H1 (cell line): ENCODE results near the gene BPIFB3. TPM values are rescaled to one million over a fixed set of nuclear protein-coding genes. Genes with fewer than 3 reads are reported as not detected.

Source experiments
- CTCF ChIA-PET: fragments of 300-600 bp; sonication (Branson Sonifier 250); formaldehyde crosslinking; loops from one replicate; lab custom pipeline; 2021; ENCODE audit not compliant: partially characterized antibody; lab: Charles Lee
- POLR2A ChIA-PET: fragments of 300-600 bp; sonication (Branson Sonifier 250); formaldehyde crosslinking; loops from one replicate; lab custom pipeline; 2021; ENCODE audit warnings: inconsistent platforms; ENCODE audit not compliant: partially characterized antibody; lab: Charles Lee
- DNase-seq, 2 experiments: peaks; one replicate each; pipeline versions ENCODE4 v3.0.0 to v3.0.0-alpha.2; 2010 to 2022; ENCODE audit warnings: low spot score in 2 of 2, low read depth in 1 of 2, mixed read lengths in 1 of 2
- FAIRE-seq: peaks from 2 replicates; lab custom pipeline; 2011; peaks lifted over from hg19 to GRCh38; lab: Jason Lieb, UNC
- H2AFZ ChIP-seq: 2 replicates; pipeline ENCODE4 v1.8.1; 2012; ENCODE audit warnings: low read length, inconsistent platforms
- H2AK5ac ChIP-seq: 2 replicates; pipeline ENCODE4 v1.6.1; 2013; ENCODE audit warnings: low read depth, low read length
- H2BK120ac ChIP-seq: replicated peaks from 2 replicates; pipeline ENCODE3; 2013; ENCODE audit warnings: low read depth, low read length, inconsistent platforms
- H2BK12ac ChIP-seq: 2 replicates; pipeline ENCODE4 v1.6.1; 2013; ENCODE audit warnings: low read depth, low read length
- H2BK15ac ChIP-seq: 2 replicates; pipeline ENCODE4 v1.6.1; 2013; ENCODE audit warnings: low read length
- H2BK20ac ChIP-seq: 2 replicates; pipeline ENCODE4 v1.6.1; 2013; ENCODE audit warnings: low read length
- H2BK5ac ChIP-seq: 2 replicates; pipeline ENCODE4 v1.6.1; 2013; ENCODE audit warnings: low read depth, low read length
- H3K14ac ChIP-seq: 2 replicates; pipeline ENCODE4 v1.6.1; 2013; ENCODE audit warnings: inconsistent platforms; ENCODE audit not compliant: insufficient read length
- H3K18ac ChIP-seq: 2 replicates; pipeline ENCODE4 v1.6.1; 2013; ENCODE audit warnings: low read length; ENCODE audit errors: extremely low read depth
- H3K23ac ChIP-seq: 2 replicates; pipeline ENCODE4 v1.6.1; 2013; ENCODE audit warnings: inconsistent platforms; ENCODE audit not compliant: insufficient read length
- H3K23me2 ChIP-seq: 2 replicates; pipeline ENCODE4 v1.6.1; 2013; ENCODE audit warnings: low read depth, low read length
- H3K27ac ChIP-seq: 2 replicates; pipeline ENCODE4 v1.6.1; 2011; ENCODE audit warnings: low read depth, low read length, inconsistent platforms
- H3K27me3 ChIP-seq, 4 experiments: replicated peaks in 1 of 4; 1 replicate in 1 of 4; 2 replicates in 3 of 4; pipeline versions ENCODE4 v1.6.1 to v1.8.1; 2011 to 2013; ENCODE audit warnings: low read length in 3 of 4, mild to moderate bottlenecking in 3 of 4, inconsistent platforms in 2 of 4, mixed read lengths in 2 of 4, moderate library complexity in 1 of 4; ENCODE audit not compliant: control insufficient read depth in 3 of 4, insufficient read depth in 3 of 4; ENCODE audit errors: extremely low read depth in 1 of 4
- H3K36me3 ChIP-seq, 4 experiments: 2 replicates each; pipeline versions ENCODE4 v1.6.1 to v1.8.1; 2011 to 2013; ENCODE audit warnings: mild to moderate bottlenecking in 4 of 4, low read length in 3 of 4, moderate library complexity in 2 of 4, control low read depth in 1 of 4, inconsistent platforms in 1 of 4; ENCODE audit not compliant: insufficient read depth in 4 of 4, control insufficient read depth in 2 of 4
- H3K4ac ChIP-seq: replicated peaks from 2 replicates; pipeline ENCODE3; 2013; ENCODE audit warnings: low read length, low read depth, mixed read lengths, inconsistent platforms; ENCODE audit not compliant: insufficient read length
- H3K4me1 ChIP-seq, 4 experiments: replicated peaks in 1 of 4; 1 replicate in 1 of 4; 2 replicates in 3 of 4; pipeline versions ENCODE4 v1.6.1 to v1.8.1; 2011 to 2013; ENCODE audit warnings: low read length in 3 of 4, inconsistent platforms in 2 of 4, mixed read lengths in 1 of 4; ENCODE audit not compliant: insufficient read depth in 4 of 4, control insufficient read depth in 3 of 4
- H3K4me2 ChIP-seq, 2 experiments: 2 replicates each; pipeline versions ENCODE4 v1.6.1 to v1.8.1; 2011 to 2013; ENCODE audit warnings: low read depth in 2 of 2, low read length in 2 of 2, control low read depth in 1 of 2, inconsistent platforms in 1 of 2, mild to moderate bottlenecking in 1 of 2; ENCODE audit not compliant: insufficient read depth in 1 of 2
- H3K4me3 ChIP-seq, 4 experiments: fragments of 200-600, 300-600 bp in 1 of 4; sonication (generic), shearing (Covaris generic), sonication (Bioruptor Twin) in 1 of 4; 2 replicates each; pipeline versions ENCODE4 v1.5.1 to v1.8.1; 2011 to 2016; ENCODE audit warnings: low read length in 4 of 4, low read depth in 3 of 4, control low read depth in 2 of 4, inconsistent platforms in 2 of 4, mild to moderate bottlenecking in 2 of 4, mixed read lengths in 1 of 4, moderate library complexity in 1 of 4; ENCODE audit not compliant: insufficient read depth in 2 of 4; ENCODE audit errors: extremely low read depth in 1 of 4
- H3K56ac ChIP-seq: replicated peaks from 2 replicates; pipeline ENCODE3; 2013; ENCODE audit warnings: low read depth, mild to moderate bottlenecking, mixed read lengths, low read length, inconsistent platforms; ENCODE audit not compliant: insufficient read length
- H3K79me1 ChIP-seq: 2 replicates; pipeline ENCODE4 v1.6.1; 2013; ENCODE audit warnings: low read depth, low read length, control low read depth
- H3K79me2 ChIP-seq, 2 experiments: 2 replicates each; pipeline versions ENCODE4 v1.6.1 to v1.8.1; 2012 to 2013; ENCODE audit warnings: low read length in 2 of 2, mild to moderate bottlenecking in 2 of 2, inconsistent platforms in 1 of 2; ENCODE audit not compliant: insufficient read depth in 2 of 2, control insufficient read depth in 1 of 2
- H3K9ac ChIP-seq, 4 experiments: replicated peaks in 1 of 4; 1 replicate in 1 of 4; 2 replicates in 3 of 4; pipeline versions ENCODE4 v1.6.1 to v1.8.1; 2011 to 2013; ENCODE audit warnings: low read depth in 3 of 4, low read length in 3 of 4, control low read depth in 2 of 4, mild to moderate bottlenecking in 2 of 4, moderate library complexity in 2 of 4, inconsistent platforms in 1 of 4; ENCODE audit errors: extremely low read depth in 1 of 4
- H3K9me3 ChIP-seq, 2 experiments: 2 replicates each; pipeline versions ENCODE4 v1.6.1 to v1.8.1; 2012 to 2013; ENCODE audit warnings: mild to moderate bottlenecking in 2 of 2, moderate library complexity in 2 of 2, control low read depth in 1 of 2, inconsistent platforms in 1 of 2, low read depth in 1 of 2, low read length in 1 of 2, mixed read lengths in 1 of 2; ENCODE audit not compliant: insufficient read depth in 2 of 2
- H4K20me1 ChIP-seq, 2 experiments: replicated peaks in 1 of 2; 2 replicates each; pipeline versions ENCODE3 to v1.8.1; 2011 to 2013; ENCODE audit warnings: inconsistent platforms in 2 of 2, low read length in 2 of 2, mild to moderate bottlenecking in 1 of 2; ENCODE audit not compliant: insufficient read depth in 2 of 2, control insufficient read depth in 1 of 2
- H4K5ac ChIP-seq: 2 replicates; pipeline ENCODE4 v1.6.1; 2013; ENCODE audit warnings: low read length, low read depth, mixed read lengths, inconsistent platforms; ENCODE audit not compliant: insufficient read length
- H4K8ac ChIP-seq: 2 replicates; pipeline ENCODE4 v1.8.0; 2013; ENCODE audit warnings: mild to moderate bottlenecking, moderate library complexity, low read length, inconsistent platforms; ENCODE audit not compliant: insufficient read depth; ENCODE audit errors: extremely low read depth
- H4K91ac ChIP-seq: replicated peaks from 2 replicates; pipeline ENCODE3; 2013; ENCODE audit warnings: low read length, mixed read lengths, inconsistent platforms; ENCODE audit not compliant: insufficient read length
- BCL11A ChIP-seq, 2 experiments: IDR thresholded peaks; one replicate each; pipeline ENCODE4 v1.6.1; 2011; ENCODE audit warnings: low read depth in 2 of 2, low read length in 2 of 2, mild to moderate bottlenecking in 2 of 2
- CTBP2 ChIP-seq: IDR thresholded peaks from 2 replicates; pipeline ENCODE4 v1.7.0; 2011; ENCODE audit warnings: borderline replicate concordance, mild to moderate bottlenecking, moderate library complexity, mixed read lengths, low read length; ENCODE audit not compliant: insufficient read depth, insufficient read length
- MAFK ChIP-seq: IDR thresholded peaks from 2 replicates; pipeline ENCODE4 v1.6.1; 2012; ENCODE audit warnings: low read depth, mild to moderate bottlenecking, improper control_type of control experiment, low read length
- POLR2AphosphoS5 ChIP-seq: IDR thresholded peaks from 2 replicates; pipeline ENCODE4 v1.6.1; 2011; ENCODE audit warnings: low read depth, low read length
- TAF7 ChIP-seq: optimal IDR thresholded peaks from 2 replicates; pipeline ENCODE3; 2011; ENCODE audit warnings: low read depth, mild to moderate bottlenecking, inconsistent platforms, low read length, moderate library complexity, borderline replicate concordance
- TEAD4 ChIP-seq: IDR thresholded peaks from 2 replicates; pipeline ENCODE4 v1.6.1; 2012; ENCODE audit warnings: low read depth, low read length, inconsistent platforms, mixed read lengths
- WGBS, 2 experiments: shearing (Covaris generic) in 1 of 2; methylation state at CpG; one replicate each; pipeline versions ENCODE4 v1.1.6 to v1.1.7; 2013 to 2015; ENCODE audit warnings: low lambda C conversion rate in 2 of 2, mixed read lengths in 2 of 2, inconsistent platforms in 1 of 2, low coverage in 1 of 2, missing lambda C conversion rate in 1 of 2; ENCODE audit not compliant: insufficient replicate concordance in 2 of 2, insufficient coverage in 1 of 2, insufficient read length in 1 of 2; ENCODE audit errors: extremely low coverage in 1 of 2, missing lambda C conversion rate in 1 of 2; 5-methylcytosine and 5-hydroxymethylcytosine counted together
- polyA plus RNA-seq, 7 experiments: library from polyadenylated mRNA; depleted of rRNA in 3 of 7; stranded (reverse) in 5 of 7; unstranded in 2 of 7; fragments of >200 nt in 5 of 7; fragments of 200-250 nt in 2 of 7; gene quantifications; 1 replicate in 5 of 7; 2 replicates in 1 of 7; 4 replicates in 1 of 7; pipeline versions ENCODE4 v1.2.1 to v1.2.3, GENCODE V29; 2011 to 2013; ENCODE audit warnings: missing spikeins in 2 of 7, mixed read lengths in 2 of 7
- total RNA-seq: library from RNA; stranded (reverse); fragmentation: NEBNext Ultra II Directional; extraction: Animal tissue kit (Norgen Biotek cat#: 25700); gene quantifications from 2 replicates; pipeline ENCODE4 v1.2.1, GENCODE V29; 2021

BPIFB3 gene
- total and polyA plus RNA-seq, 2 of the 8 experiments (the other 6 are each of a cell fraction or from before 2014, with no cell fraction given), result not detected

DNA sequence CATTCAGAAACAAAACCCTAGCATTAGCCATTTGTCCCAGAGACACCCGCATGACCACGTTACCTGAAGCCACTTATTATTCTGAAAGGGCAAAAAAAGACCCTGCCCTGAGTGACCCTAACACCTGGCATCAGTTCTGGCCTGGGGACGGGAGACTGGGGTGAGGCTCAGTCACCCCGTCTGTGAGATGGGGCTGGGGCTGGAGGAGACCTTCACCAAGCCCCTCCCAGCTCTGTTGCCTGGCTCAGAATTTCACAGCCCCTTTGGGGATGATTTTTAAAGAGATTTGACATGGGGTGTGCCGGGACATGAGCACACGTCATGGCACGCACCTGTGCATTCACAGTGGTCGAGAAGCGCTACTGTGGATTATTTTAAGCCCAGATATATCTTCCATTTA lies 23.6 kb upstream of the BPIFB3 start:
- Histone ChIP-seq H3K4me3 (no peak overlapping the region), H3K23ac (no peak overlapping the region), H2BK5ac (no peak overlapping the region), H4K5ac (no peak overlapping the region), H3K27ac (no peak overlapping the region), H3K18ac (no peak overlapping the region), H3K9ac (no peak overlapping the region), H4K91ac (no peak overlapping the region), H2BK120ac (no peak overlapping the region), H4K8ac (no peak overlapping the region), H4K20me1 (peaks cover 0 to 3% of the 10 kb centered on the region in 2 experiments), H3K4ac (no peak overlapping the region), H3K36me3 (no peaks in the 10 kb centered on the region), H3K79me1 (no peaks in the 10 kb centered on the region), H2AK5ac (no peak overlapping the region), H2BK15ac (no peak overlapping the region), H3K4me2 (no peak overlapping the region), H2AFZ (no peak overlapping the region), H3K27me3 (no peaks in the 10 kb centered on the region), H2BK20ac (no peak overlapping the region), H3K9me3 (no peaks in the 10 kb centered on the region), H3K23me2 (peaks cover 5% of the 10 kb centered on the region; the same call in 1 of the 2 replicates)
- ChIA-PET POLR2A (no interaction called here), CTCF (interaction anchor here (0.6 to 1.6 kb wide), 6 partner anchors 12 to 121 kb away, joined by 3 to 4 read pairs (median 3); partner anchors contain the start of gene SUN5)
- WGBS, 2 experiments, result 83% methylated on average over 9 of the region's 9 CpGs; no CpG with 5 or more reads in 1 of the 2 experiments
- DNase-seq (no peak), FAIRE-seq (no peak)
- TF ChIP-seq POLR2AphosphoS5 (no peak), MAFK (no peak), BCL11A (IDR thresholded peaks at IDR 0.05; ENCODE audit: low read depth in 2 of 2, low read length in 2 of 2) (no peak), CTBP2 (no peak), TAF7 (no peak), TEAD4 (no peak)
- TF ChIP-seq, all 59 proteins: peak for 0
- no peaks in the 10 kb centered on the region for H3K4me1 ChIP-seq
- H3K56ac ChIP-seq, result no peak overlapping the region
- H3K79me2 ChIP-seq, result no peaks in the 10 kb centered on the region
- no peak overlapping the region for H3K14ac ChIP-seq
- H2BK12ac ChIP-seq, result no peak overlapping the region
